ENCODE measurements around the gene C16orf82. TPM values are rescaled to one million over a fixed set of nuclear protein-coding genes. Genes with fewer than 3 reads are reported as not detected.

Gene C16orf82
- total and polyA plus RNA-seq, 9 of the 15 experiments (the other 6 are each of a cell fraction or from before 2014, with no cell fraction given): not detected

DNA sequence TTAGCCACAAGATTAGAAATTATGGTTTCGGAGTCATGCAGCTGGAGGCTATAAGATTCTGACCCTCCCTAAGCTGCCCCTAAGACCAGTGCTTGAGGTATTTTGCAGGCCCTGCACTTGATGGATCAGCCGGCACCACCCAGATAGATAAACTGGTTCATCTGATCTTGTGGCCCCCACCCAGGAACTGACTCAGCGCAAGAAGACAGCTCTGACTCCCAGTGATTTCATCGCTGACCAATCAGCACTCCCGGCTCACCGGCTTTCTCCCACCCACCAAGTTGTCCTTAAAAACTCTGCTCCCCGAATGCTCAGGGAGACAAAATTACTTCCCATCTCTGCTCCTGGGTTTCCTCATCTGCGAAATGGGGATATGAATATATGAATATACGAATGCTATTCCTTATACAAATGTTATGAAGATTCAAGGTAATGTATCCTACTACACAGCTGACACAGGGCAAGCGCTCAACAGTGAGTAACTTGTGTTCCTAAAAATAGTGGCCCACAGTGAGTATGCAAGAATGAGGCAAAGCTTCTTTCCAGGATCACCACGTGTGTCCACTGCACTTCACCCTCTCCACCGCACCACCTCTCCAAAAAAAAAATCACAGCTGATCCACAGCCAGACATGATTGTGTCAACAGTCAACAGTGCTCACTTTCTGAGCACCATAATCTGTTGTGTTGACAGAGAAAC is 33.3 kb upstream of the C16orf82 start (continued):
- TF ChIP-seq SMARCA4 (IDR thresholded peaks at IDR 0.05) (peak; percentile 40; the same call in 1 of the 2 replicates), KDM2B (CRISPR knock-in tag; IDR thresholded peaks at IDR 0.05) (no peak), PURB (CRISPR knock-in tag; IDR thresholded peaks at IDR 0.05; ENCODE audit: low read depth) (no peak), C11orf30 (IDR thresholded peaks at IDR 0.05; ENCODE audit: low read depth) (peak; percentile 55; the same call in 1 of the 2 replicates), TRIM24 (IDR thresholded peaks at IDR 0.05) (peak in 1 of 2 experiments; percentile 7; a peak in 1 of 4 replicates), JUN (IDR thresholded peaks at IDR 0.05; ENCODE audit: borderline replicate concordance, low read depth, low read length) (0 out of 2 replicates have a peak, but pooled peaks have one; percentile 36), JUN (CRISPR knock-in tag; IDR thresholded peaks at IDR 0.05; ENCODE audit: borderline replicate concordance) (no peak), SMAD4 (CRISPR knock-in tag; conservative IDR thresholded peaks at IDR 0.05) (no peak), ATF1 (CRISPR knock-in tag; IDR thresholded peaks at IDR 0.05) (no peak), ATF1 (tag; IDR thresholded peaks at IDR 0.05) (0 out of 2 replicates have a peak, but pooled peaks have one; percentile 16), L3MBTL2 (IDR thresholded peaks at IDR 0.05) (0 out of 2 replicates have a peak, but pooled peaks have one; percentile 14), RBM17 (IDR thresholded peaks at IDR 0.05; ENCODE audit: borderline replicate concordance, low read depth, low read length) (no peak), CTBP1 (IDR thresholded peaks at IDR 0.05; ENCODE audit: borderline replicate concordance) (peak; percentile 15; the same call in 1 of the 2 replicates), MAFG (tag; conservative IDR thresholded peaks at IDR 0.05) (0 out of 2 replicates have a peak, but pooled peaks have one; percentile 20), NFATC3 (IDR thresholded peaks at IDR 0.05) (no peak), ZNF316 (IDR thresholded peaks at IDR 0.05) (0 out of 2 replicates have a peak, but pooled peaks have one; percentile 21), ATF7 (IDR thresholded peaks at IDR 0.05) (peak; percentile 89), GATAD2B (IDR thresholded peaks at IDR 0.05; ENCODE audit: borderline replicate concordance) (no peak), NFE2 (IDR thresholded peaks at IDR 0.05; ENCODE audit: low read depth) (peak; percentile 53), RUNX1 (IDR thresholded peaks at IDR 0.05; ENCODE audit: low read depth) (no peak)
- TF ChIP-seq, protein P1, sequence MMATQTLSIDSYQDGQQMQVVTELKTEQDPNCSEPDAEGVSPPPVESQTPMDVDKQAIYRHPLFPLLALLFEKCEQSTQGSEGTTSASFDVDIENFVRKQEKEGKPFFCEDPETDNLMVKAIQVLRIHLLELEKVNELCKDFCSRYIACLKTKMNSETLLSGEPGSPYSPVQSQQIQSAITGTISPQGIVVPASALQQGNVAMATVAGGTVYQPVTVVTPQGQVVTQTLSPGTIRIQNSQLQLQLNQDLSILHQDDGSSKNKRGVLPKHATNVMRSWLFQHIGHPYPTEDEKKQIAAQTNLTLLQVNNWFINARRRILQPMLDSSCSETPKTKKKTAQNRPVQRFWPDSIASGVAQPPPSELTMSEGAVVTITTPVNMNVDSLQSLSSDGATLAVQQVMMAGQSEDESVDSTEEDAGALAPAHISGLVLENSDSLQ (IDR thresholded peaks at IDR 0.05): peak; percentile 43
- TF ChIP-seq, protein P2, sequence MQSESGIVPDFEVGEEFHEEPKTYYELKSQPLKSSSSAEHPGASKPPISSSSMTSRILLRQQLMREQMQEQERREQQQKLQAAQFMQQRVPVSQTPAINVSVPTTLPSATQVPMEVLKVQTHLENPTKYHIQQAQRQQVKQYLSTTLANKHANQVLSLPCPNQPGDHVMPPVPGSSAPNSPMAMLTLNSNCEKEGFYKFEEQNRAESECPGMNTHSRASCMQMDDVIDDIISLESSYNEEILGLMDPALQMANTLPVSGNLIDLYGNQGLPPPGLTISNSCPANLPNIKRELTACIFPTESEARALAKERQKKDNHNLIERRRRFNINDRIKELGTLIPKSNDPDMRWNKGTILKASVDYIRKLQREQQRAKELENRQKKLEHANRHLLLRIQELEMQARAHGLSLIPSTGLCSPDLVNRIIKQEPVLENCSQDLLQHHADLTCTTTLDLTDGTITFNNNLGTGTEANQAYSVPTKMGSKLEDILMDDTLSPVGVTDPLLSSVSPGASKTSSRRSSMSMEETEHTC (IDR thresholded peaks at IDR 0.05): no peak
- TF ChIP-seq, protein P3, sequence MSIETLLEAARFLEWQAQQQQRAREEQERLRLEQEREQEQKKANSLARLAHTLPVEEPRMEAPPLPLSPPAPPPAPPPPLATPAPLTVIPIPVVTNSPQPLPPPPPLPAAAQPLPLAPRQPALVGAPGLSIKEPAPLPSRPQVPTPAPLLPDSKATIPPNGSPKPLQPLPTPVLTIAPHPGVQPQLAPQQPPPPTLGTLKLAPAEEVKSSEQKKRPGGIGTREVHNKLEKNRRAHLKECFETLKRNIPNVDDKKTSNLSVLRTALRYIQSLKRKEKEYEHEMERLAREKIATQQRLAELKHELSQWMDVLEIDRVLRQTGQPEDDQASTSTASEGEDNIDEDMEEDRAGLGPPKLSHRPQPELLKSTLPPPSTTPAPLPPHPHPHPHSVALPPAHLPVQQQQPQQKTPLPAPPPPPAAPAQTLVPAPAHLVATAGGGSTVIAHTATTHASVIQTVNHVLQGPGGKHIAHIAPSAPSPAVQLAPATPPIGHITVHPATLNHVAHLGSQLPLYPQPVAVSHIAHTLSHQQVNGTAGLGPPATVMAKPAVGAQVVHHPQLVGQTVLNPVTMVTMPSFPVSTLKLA (conservative IDR thresholded peaks at IDR 0.05): 0 out of 4 replicates have a peak, but pooled peaks of 1 of the 2 experiments have one; percentile 42
